Colon (tissue), 2 donors: Measurements from ENCODE around the gene GOLGA7B.

Source experiments
- FAIRE-seq: peaks from 2 replicates; lab custom pipeline; 2012; peaks lifted over from hg19 to GRCh38; lab: Jason Lieb, UNC
- donor health status: control.
- donor health status: control.

Gene GOLGA7B

GRCh38 chr10:97868134-97868685 lies 18.6 kb downstream of the GOLGA7B start:
- FAIRE-seq, result no peak

- no peak for FAIRE-seq
Observed at GRCh38 chr10:97869091-97870042, 19.7 kb downstream of the GOLGA7B start.

- no peak for FAIRE-seq
Observed at GRCh38 chr10:97870990-97871389, 21.3 kb downstream of the GOLGA7B start.

GRCh38 chr10:97873569-97873968 lies 23.9 kb downstream of the GOLGA7B start:
- no peak for FAIRE-seq

- no peak for FAIRE-seq
Observed at GRCh38 chr10:97874332-97874731, 24.7 kb downstream of the GOLGA7B start.

GRCh38 chr10:97875391-97875790 lies 25.7 kb downstream of the GOLGA7B start:
- FAIRE-seq, result no peak

- no peak for FAIRE-seq
Observed at GRCh38 chr10:97876402-97876801, 26.8 kb downstream of the GOLGA7B start.

GRCh38 chr10:97879241-97879640 lies 29.6 kb downstream of the GOLGA7B start:
- no peak for FAIRE-seq

- no peak for FAIRE-seq
Observed at GRCh38 chr10:97880109-97880508, 30.5 kb downstream of the GOLGA7B start.

GRCh38 chr10:97882142-97883091 lies 32.8 kb downstream of the GOLGA7B start:
- no peak for FAIRE-seq

- FAIRE-seq, result no peak
Observed at GRCh38 chr10:97883092-97883485, 33.4 kb downstream of the GOLGA7B start.

- FAIRE-seq, result no peak
Observed at GRCh38 chr10:97886286-97886685, 36.6 kb downstream of the GOLGA7B start.

- no peak for FAIRE-seq
Observed at GRCh38 chr10:97887399-97887798, 37.8 kb downstream of the GOLGA7B start.

- FAIRE-seq, result no peak
Observed at GRCh38 chr10:97888134-97888533, 38.5 kb downstream of the GOLGA7B start.

GRCh38 chr10:97888641-97889262 lies 39.1 kb downstream of the GOLGA7B start:
- no peak for FAIRE-seq

GRCh38 chr10:97889461-97890265 lies 40.0 kb downstream of the GOLGA7B start:
- no peak for FAIRE-seq

- FAIRE-seq, result no peak
Observed at GRCh38 chr10:97891497-97892167, 42.0 kb downstream of the GOLGA7B start.

- no peak for FAIRE-seq
Observed at GRCh38 chr10:97892506-97892905, 42.9 kb downstream of the GOLGA7B start.

GRCh38 chr10:97892939-97893338 lies 43.3 kb downstream of the GOLGA7B start:
- no peak for FAIRE-seq

GRCh38 chr10:97894092-97894491 lies 44.4 kb downstream of the GOLGA7B start:
- no peak for FAIRE-seq

- no peak for FAIRE-seq
Observed at GRCh38 chr10:97895084-97895483, 45.4 kb downstream of the GOLGA7B start.
